OCI-LY3 (cell line): ENCODE data around the gene OXCT1.

Experiments used
- EZH2phosphoT487 ChIP-seq: fragments of 200-600 bp; shearing (Covaris generic); IDR thresholded peaks from 2 replicates; pipeline ENCODE4 v1.6.1; 2018; ENCODE audit warnings: antibody characterized with exemption, mixed run types, low read depth
- TF ChIP-seq, protein P1 (sequence below): fragments of 200-600, 300-600 bp; sonication (generic); IDR thresholded peaks from 2 replicates; pipeline ENCODE4 v1.5.1; 2014; ENCODE audit warnings: antibody characterized with exemption, low read length, low read depth

DNA sequence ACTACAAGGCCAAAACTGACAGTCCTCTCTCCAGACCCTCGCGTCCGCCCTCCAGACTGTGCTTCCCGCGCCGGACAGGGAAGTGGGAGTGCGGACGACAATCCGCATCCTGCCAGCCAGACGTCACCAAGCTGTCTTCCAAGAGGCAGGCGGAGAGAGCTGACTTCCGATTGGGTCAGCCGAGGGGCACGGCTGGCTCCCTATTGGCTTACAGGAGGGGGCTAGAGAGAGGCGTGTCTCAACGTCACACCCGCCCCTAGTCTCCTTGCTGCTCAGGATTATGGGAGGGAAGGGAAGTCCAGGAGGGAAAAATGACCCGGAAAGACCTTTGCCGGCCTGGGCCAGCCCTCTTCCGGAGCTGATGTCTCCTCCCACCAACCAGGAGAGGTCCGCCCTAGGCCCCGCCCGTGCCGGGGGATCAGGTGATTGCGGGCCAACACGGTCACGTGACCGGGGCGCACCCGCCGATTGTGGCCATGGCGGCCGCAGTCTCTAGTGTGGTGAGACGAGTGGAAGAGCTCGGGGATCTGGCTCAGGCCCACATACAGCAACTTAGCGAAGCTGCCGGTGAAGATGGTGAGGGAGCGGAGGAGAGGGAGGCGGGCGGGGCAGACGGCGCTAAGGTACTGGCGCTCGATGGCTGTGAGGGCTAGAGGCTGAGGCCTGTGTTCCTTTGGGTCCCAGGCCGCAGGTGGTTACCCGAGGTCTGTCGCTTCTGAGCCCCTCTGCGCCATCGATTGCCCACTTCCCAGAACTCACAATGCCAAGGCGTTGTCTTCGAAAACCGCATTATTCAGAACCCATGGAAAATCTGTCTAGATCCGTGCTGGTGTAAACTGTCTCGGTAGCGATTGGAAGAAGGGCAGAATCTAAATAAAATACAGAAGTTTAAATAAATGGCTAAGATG is 33.9 kb upstream of the OXCT1 start, which contains the start of gene RIMOC1:
- TF ChIP-seq, protein P1, sequence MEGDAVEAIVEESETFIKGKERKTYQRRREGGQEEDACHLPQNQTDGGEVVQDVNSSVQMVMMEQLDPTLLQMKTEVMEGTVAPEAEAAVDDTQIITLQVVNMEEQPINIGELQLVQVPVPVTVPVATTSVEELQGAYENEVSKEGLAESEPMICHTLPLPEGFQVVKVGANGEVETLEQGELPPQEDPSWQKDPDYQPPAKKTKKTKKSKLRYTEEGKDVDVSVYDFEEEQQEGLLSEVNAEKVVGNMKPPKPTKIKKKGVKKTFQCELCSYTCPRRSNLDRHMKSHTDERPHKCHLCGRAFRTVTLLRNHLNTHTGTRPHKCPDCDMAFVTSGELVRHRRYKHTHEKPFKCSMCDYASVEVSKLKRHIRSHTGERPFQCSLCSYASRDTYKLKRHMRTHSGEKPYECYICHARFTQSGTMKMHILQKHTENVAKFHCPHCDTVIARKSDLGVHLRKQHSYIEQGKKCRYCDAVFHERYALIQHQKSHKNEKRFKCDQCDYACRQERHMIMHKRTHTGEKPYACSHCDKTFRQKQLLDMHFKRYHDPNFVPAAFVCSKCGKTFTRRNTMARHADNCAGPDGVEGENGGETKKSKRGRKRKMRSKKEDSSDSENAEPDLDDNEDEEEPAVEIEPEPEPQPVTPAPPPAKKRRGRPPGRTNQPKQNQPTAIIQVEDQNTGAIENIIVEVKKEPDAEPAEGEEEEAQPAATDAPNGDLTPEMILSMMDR, result no peak
- TF ChIP-seq EZH2phosphoT487, result no peak
